Right renal pelvis (tissue), 4 donors: Measurements from ENCODE around the gene TFDP2. TPM values are rescaled to one million over a fixed set of nuclear protein-coding genes. Genes with fewer than 3 reads are reported as not detected.
"Not testable (repeated sequence)": the region's sequence is repeated elsewhere in the genome, so short reads cannot be mapped to it uniquely, and the experiment has no call there.

ENCODE experiments used
- DNase-seq, 4 donors: peaks; one replicate each; pipeline ENCODE4 v3.0.0-alpha.2; 2013; ENCODE audit warnings: low read depth in 4 of 4, low spot score in 3 of 4, missing footprints in 1 of 4
- polyA plus RNA-seq, 4 donors: library from polyadenylated mRNA; unstranded; fragments of 120-200 nt; gene quantifications; one replicate each; pipeline ENCODE4 v1.2.1, GENCODE V29; 2013; ENCODE audit not compliant: insufficient read length in 4 of 4

TFDP2 gene
- polyA plus RNA-seq, 4 donors = 73.7 to 88.7 (median 84.1) TPM

DNA sequence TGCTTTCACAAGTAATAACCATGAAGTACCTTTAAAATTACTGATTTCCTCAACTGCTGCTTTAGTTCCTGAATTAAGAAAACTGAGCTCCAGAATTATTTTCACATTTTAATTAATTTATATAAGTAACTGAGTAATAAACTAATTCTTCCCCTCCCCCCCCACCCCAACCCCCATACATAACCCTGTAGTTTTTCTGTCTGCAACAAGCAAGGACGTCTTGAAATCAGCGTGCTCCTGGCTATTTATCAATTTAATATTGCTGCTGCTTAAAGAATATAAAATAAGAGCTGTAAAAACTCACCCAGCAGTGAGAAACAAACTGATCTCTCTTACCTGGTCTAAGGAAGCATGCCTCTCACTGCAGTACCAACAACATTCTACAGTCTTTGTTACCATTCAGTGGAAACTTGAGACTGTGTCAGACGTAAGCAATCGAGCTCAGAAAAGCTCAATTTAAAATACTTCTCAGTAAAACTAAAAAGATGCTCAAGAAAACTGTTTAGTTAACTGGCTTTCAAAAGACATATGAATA lies 121.0 kb downstream of the TFDP2 start:
- peak; percentile 58 to 84 (median 74) for DNase-seq

DNA sequence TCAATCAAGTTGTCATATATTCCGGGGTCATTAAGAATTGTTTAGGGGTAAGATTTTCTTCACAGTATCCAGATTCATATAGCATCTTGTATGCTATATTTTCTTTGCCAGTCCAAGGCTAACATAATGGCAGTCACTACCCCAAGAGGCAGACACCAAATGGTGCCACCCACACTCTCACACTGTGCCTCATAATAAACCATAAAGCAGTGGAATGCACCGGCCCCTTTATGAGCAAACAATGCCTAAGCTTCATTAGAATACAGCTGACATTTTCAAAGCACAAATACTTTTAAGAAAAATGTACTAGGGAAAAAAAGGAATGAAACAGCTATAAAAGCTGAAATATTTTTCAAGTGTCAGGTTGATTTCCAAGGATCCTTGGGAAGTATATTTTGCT lies 121.6 kb downstream of the TFDP2 start:
- peak in 2 of 4 donors; percentile 13 to 23 for DNase-seq

DNA sequence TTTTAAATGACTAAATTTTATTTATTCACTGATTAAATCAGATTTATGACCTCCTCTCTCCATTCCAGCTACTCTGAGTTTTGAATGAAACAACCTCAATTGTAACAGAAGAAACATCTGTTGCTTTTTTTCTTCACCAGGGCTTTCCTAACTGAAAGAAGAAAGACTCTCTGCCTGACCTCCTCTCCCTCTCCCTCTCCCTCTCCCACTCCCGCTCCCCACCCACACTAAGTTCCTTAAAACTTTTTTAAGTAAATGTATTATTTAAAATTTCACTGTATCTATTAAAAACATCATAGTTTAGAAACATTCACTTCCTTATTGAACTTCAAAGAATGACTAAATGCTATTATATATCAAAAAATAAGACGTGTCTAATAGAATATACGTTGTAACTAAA lies 122.0 kb downstream of the TFDP2 start:
- DNase-seq = peak in 1 of 4 donors; percentile 8

DNA sequence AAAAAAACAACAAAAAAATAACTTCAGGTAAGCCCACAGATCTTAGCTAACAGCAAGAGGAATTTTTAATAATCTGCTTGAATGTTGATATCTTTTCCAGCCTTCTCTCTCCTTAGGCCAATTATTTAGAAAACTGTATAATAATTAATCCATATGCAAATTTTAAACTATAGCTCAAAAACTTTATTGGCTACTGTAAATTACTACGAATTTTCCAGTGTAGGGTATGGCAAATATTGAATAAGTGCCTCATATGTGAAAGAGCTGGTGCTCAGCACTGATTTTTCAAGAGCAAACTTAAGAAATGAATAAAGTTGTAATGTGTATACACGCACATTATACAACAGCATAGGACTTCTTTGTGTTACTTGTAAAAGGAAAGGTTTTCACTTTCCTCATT lies 123.0 kb downstream of the TFDP2 start:
- no peak for DNase-seq

DNA sequence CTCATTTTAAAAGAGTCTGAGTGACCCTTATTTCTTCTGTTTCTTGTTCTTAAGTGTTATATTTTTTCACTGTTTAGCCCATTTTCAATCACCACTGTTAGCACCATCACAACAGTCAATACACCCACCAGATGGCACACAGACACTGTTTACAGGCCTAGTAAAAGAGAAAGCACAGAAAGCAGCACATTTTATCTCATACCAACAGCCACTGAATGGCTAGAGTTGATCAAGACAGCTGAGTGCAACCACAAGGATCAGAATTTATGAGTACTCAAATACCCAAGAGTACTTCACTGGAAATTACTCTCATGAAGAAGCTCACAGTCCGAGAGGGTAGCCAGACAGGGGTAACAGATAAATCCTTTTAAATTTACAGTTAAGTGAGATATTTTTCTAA lies 127.0 kb downstream of the TFDP2 start:
- DNase-seq = no peak

DNA sequence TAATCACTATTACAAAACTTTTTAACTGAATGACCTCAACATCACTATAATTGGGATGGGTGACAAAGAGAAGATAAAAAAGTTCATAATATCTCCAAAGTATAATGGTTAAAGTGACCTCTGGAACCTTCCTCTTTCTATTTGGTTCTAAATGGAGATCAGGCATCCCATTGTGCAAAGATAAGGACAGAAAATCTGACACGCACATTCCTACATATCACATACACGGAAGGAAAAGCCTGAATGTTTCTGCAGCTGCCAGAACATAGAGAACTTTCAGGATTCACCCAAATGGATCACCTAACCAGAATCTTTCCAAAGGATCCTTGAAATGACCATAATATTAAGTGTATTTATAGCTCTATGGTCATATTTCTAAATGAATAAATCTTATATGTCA lies 128.2 kb downstream of the TFDP2 start:
- DNase-seq = no peak

DNA sequence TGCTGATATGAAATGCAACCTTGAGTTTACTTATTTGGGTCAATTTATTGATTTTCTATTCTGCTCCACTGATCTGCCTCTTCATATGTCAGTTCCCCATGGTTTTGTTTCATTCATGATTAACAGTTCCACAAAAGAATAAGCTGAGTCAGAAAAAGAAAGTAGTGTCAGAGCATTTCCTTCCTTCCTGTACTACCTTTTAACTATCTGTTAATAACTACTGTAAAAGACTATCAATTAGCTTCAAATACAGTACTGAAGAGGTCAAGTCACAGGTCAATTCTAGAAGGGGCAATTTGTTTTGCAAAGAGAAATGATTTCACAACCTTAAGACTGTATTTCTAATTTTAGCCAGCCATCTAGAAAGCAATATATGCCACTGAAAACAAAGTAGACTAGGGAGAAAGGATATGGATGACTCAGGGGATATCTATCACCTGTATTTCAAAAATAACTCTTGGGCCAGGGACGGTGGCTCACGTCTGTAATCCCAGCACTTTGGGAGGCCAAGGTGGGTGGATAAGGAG lies 129.5 kb downstream of the TFDP2 start:
- DNase-seq = no peak

DNA sequence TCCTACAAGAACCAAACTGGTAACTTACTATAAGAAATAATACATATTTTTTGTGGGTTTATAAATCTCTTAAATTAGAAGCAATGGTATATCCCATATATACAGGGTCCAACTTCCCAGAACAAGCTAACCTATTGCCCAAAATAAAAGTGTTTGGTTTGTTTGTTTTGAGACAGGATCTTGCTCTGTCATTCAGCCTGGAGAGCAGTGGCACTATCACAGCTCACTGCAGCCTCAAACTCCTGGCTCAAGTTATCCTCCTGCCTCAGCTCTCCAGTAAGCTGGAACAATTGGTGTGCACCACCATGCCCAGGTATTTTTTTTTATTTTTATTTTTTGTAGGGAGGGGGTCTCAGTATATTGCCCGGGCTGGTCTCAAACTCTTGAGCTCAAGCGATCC lies 135.4 kb downstream of the TFDP2 start:
- DNase-seq = no peak

DNA sequence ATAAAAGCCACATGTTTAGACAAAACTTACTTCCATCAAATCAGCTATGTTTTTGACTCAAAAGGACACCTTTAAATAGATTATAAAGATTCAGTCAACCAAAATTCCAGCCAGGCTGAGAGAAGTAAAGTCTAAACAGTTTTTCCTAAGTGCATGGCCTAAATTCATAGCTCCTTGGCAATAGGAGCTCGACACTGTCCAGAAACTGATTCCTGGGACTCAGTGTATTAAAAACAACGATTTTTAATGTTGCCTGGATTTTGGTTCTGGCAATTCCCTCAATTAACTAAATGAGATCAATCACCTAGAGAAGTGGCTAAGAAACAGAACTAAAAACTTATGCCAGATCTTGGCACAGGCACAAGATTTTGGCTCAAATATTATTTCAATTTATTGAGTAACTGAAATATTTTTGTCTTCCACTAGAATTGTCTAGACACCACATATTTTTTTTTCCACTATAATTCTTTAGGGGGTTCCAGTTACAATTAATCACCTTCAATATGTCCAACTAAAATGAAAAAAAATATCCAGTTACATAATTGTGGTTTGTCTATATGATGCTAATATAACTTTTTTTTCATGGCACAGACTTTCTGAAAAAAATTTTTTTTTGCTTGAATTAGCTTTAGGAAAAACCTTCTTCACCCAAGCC lies 135.9 kb downstream of the TFDP2 start:
- DNase-seq = no peak

DNA sequence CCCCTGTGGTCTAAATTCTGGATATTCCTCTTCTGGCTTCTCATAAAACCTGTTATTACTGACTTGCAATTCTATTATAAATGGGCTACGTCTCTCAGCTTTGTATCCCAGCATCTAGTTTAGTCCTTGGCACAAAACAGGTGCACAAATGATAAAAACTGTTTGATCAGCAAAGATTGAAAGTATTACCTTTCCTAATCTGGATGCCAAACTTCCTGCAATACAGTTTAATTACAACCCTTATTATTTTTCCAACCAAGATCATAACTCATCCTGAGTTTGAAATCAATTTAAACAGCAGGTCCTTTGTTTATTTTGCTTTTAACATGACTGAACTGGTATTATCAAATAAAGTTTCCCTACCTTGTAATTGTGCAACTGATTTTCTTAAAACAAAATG lies 140.3 kb downstream of the TFDP2 start:
- no peak for DNase-seq

DNA sequence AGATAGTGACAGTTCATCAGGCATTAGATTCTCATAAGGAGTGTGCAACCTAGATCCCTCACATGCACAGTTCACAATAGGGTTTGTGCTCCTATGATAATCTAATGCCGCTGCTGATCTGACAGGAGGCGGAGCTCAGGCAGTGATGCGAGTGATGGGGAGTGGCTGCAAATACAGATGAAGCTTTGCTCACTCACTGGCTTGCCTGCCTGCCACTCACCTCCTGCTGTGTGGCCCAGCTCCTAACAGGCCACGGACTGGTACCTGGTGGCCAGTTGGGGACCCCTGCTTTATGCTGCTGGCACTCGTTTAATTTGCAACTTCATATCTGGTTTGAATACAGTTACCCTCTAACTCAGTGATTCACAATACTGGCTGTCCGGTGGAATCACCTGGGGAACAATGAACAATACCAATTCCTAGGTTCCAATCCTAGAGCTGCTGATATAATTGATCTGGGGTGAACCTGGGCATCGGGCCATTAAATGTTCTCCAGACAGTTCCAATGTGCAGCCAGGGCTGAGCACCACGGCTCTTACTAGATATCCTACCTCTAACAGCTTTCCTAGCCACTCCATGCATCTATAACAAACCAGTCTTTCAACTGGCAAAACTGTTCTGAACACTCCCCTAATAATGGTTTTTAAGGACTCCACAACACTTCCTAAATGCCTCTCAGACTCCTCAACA lies 141.5 kb downstream of the TFDP2 start:
- DNase-seq = no peak

DNA sequence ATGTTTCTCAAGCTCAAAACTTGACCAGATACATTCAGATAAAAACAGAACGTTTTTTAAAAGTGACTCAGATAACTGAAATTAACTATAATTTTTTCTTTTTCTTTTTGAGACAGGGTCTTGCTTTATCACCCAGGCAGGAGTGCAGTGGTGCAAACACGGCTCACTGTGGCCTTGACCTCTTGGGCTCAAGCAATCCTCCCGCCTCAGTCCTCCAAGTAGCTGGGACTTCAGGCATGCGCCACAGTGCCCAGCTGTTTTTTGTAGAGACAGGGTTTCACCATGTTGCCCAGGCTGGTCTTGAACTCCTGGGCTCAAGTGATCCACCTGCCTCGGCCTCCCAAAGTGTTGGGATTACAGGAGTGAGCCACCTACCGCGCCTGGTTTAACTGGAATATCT lies 144.4 kb downstream of the TFDP2 start:
- DNase-seq = not testable (repeated sequence)

DNA sequence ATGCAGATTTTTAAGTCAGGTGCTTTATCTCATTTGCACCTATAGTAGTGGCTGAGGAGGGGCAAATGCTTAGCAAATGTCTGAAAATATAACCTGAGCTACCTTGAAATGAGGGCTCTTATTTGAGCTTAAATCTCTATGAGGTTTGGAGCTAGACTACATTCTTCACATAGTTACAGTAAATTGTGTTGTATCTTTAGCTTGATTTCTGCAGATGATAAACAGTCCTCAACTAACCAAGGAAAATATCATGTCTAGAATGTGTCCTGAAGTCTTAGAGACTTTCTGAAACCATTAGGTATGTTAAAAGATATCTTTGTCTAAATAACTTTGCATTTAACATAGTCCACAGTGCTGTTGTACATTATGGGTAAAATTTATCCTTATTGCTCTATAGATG lies 145.3 kb downstream of the TFDP2 start:
- no peak for DNase-seq

DNA sequence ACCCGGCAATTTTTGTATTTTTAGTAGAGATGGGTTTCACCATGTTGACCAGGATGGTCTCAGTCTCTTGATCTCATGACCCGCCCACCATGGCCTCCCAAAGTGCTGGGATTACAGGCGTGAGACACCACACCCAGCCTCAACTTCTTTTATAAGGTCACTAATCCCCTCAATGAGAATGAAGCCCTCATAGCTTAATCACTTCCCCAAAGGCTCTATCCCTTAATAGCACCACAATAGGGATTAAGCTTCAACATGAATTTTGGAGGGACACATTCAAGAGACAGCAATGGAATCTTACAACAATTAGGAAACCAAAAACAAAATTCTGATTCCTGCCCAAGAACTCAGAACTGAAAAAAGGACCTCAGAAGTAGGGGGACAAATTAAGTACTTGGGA lies 146.1 kb downstream of the TFDP2 start:
- DNase-seq = no peak

DNA sequence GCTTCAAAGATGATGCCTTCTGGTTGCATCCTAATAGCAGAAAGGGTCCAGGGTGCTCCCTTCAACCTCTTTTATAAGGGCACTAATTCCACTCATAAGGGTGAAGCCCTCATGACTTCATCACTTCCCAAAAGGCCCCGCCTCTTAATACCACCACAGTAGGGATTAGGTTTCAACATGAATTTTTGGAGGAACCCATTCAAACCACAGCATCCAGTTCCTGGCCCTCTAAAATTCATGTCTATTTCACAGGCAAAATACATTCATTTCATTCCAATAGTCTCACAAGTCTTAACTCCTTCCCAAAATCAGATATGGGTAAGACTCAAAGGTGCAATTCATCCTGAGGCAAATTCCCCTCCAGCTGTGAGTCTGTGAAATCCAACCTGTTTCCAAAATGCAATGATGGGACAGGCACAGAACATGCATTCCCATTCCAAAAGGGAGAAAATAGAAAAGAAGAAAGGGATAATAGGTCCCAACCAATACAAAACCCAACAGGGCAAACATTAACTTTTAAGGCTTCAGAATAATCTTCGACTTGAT lies 148.9 kb downstream of the TFDP2 start:
- DNase-seq = no peak

DNA sequence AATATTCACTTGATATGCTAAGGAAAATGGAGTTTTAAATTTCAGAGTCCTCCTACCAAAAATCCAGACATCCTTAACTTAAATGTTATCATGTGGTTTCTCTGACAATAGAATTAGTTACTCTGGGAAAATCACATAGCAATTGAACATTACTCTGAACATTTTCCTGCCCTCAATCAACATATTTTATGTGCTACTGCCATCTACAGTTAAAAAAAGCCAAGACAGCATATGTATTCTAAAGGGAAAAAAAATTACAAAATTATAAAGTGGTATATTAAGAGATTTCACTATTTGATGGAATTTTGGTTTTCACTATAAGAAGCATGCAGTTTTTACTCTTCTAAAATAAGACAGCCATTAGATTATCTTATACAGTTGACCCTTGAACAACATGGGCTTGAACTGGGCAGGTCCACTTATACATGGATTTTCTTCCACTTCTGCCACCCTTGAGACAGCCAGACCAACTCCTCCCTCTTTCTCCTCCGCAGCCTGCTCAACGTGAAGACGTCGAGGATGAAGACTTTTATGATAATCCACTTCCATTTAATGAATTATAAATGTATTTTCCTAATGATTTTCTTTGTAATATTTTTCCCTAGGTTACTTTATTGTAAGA lies 150.6 kb downstream of the TFDP2 start:
- DNase-seq = no peak

DNA sequence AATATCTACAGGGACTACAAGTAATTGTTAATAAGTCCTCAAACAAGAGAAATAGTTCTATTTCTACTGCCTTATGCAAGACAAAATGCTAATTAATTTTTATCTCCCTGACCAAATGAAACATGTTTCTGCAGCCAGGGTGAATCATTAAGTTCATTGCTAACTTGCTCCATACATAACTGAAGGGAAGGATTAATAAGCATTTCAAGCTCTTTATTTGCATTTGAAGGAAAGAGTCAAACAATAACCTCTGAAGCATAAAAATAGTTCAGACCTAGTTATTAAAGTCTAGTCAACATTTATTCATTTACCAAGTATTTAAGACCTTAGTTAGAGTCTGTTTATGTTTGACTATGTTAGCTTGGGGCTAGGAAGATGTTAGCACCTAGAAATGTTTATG lies 152.9 kb downstream of the TFDP2 start:
- DNase-seq = no peak

DNA sequence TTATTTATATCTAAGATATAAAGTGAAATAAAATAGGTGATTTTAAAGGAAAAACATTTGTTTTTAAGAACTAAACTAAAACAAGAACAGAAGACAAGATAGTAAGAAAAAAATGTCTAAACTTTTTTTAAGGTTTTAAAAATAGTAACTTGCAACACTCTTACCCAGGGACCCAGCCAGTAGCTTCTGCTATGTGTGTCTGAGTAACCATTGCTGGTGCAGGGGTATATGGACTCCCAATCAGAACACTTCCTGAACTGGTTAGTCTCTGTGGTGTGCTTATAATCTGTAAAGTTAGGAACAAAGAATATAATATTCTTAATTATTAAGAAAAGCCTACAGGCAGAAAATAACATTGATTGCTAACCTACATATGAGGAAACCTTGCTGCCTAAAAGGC lies 154.5 kb downstream of the TFDP2 start:
- no peak for DNase-seq

DNA sequence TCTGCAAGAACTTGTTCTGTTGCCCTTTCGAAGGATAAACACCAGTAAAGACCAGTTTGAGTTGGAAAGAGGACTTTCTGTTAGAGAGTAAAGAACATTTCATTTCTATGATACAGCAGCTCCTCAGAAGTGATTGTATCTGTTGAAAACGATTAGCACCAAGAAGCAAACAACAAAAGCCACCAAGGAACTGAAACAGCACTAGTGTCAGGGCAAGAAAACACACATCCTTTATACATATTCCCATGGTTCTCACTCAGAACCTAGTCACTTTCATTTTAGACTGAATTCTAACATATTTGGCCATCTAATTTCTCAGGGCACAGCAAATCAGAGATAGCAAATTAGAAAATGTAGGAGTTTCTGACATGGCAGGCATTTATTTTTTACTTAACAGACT lies 156.8 kb downstream of the TFDP2 start:
- no peak for DNase-seq

DNA sequence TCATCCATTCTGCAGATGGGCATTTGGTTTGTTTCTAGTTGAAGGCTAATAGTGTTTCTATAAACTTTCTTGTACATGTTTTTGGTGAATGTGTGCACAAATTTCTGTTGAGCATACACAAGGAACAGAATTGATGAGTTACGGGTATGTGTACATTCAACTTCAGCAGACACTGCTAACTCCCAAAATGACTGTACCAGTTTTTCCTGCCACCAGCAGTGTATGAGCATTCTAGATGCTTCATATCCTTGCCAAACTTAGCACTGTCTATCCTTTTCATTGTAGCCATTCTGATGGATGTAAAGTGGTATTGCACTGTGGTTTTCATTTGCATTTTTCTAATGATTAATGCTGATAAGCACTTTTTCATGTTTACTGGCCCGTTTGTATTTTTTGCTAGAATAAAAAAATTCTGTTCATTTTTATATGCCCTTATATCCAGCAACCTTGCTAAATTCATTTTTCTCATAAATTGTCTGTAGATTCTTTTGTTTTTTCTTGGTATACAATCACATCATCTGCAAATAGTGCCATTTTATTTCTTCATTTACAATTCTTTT lies 162.7 kb downstream of the TFDP2 start:
- no peak for DNase-seq

DNA sequence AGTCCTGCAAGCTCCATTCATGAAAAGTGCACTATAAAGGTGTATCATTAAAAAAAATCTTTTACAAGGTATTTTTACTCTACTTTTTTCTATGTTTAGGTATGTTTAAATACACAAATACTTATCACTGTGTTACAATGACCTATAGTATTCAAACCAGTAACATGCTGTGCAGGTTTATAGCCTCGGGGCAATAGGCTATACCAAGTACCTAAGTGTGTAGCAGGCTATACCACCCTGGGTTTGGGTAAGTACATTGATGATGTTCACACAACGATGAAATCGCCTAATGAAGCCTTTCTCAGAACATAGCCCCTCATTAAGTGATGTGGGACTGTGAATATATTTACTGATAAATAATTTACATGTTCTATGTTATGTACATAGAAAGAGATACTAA lies 168.3 kb downstream of the TFDP2 start:
- no peak for DNase-seq
